GM12872 (cell line): ENCODE measurements around the gene MINDY3.

Source experiments
- CTCF ChIP-seq: IDR thresholded peaks from 3 replicates; pipeline ENCODE4 v1.5.1; 2011; ENCODE audit warnings: low read depth, mild to moderate bottlenecking, low read length, moderate library complexity; ENCODE audit not compliant: insufficient read depth

The MINDY3 gene

GRCh38 chr10:15737656-15738055 is 122.7 kb downstream of the MINDY3 start:
- TF ChIP-seq CTCF, result no peak

GRCh38 chr10:15735763-15736162 is 124.5 kb downstream of the MINDY3 start:
- no peak for TF ChIP-seq CTCF

- TF ChIP-seq CTCF, result no peak
These were observed 130.0 kb downstream of the MINDY3 start for GRCh38 chr10:15730341-15730740.

GRCh38 chr10:15729890-15730289 is 130.4 kb downstream of the MINDY3 start:
- no peak for TF ChIP-seq CTCF
